Activated CD4-positive, alpha-beta memory T cell treated with anti-CD3 and anti-CD28 coated beads, Interleukin-2, amount 10 ng/mL, durations not matched to agents 7 days and 5 days (primary cell): ENCODE data around the gene OR1I1. TPM values are rescaled to one million over a fixed set of nuclear protein-coding genes. Genes with fewer than 3 reads are reported as not detected.

ENCODE experiments used
- CTCF ChIA-PET: fragments of 350-600 bp; sonication (Branson Sonifier 250); formaldehyde crosslinking; loops from one replicate; lab custom pipeline; 2021; ENCODE audit warnings: antibody characterized with exemption, inconsistent platforms; lab: Charles Lee
- POLR2A ChIA-PET: fragments of 350-600 bp; sonication (Branson Sonifier 250); formaldehyde crosslinking; loops from one replicate; lab custom pipeline; 2021; ENCODE audit warnings: antibody characterized with exemption; lab: Charles Lee
- DNase-seq: peaks from one replicate; pipeline ENCODE4 v3.0.0-alpha.2; 2020
- H3K27ac Mint-ChIP-seq: one replicate; pipeline ENCODE4 v1.8.0; 2021; ENCODE audit warnings: mild to moderate bottlenecking, mixed read lengths
- H3K27me3 Mint-ChIP-seq: one replicate; pipeline ENCODE4 v1.8.0; 2021; ENCODE audit warnings: mixed read lengths
- H3K36me3 Mint-ChIP-seq: one replicate; pipeline ENCODE4 v1.8.0; 2021; ENCODE audit warnings: low read depth, mixed read lengths
- H3K4me1 Mint-ChIP-seq: one replicate; pipeline ENCODE4 v1.8.0; 2021; ENCODE audit warnings: mixed read lengths
- H3K4me3 Mint-ChIP-seq: one replicate; pipeline ENCODE4 v1.8.0; 2021; ENCODE audit warnings: mild to moderate bottlenecking, mixed read lengths
- H3K9me3 Mint-ChIP-seq: one replicate; pipeline ENCODE4 v1.8.0; 2021; ENCODE audit warnings: mixed read lengths
- total RNA-seq, 2 experiments: library from RNA; stranded (reverse); gene quantifications; one replicate each; pipeline ENCODE4 v1.2.3, GENCODE V29; 2021

Gene OR1I1
- total RNA-seq, 2 experiments from 2014 or later, result not detected

- Mint-ChIP-seq H3K27me3 (peaks cover 28% of the 10 kb centered on the region), H3K27ac (no peak overlapping the region), H3K9me3 (peaks cover 14% of the 10 kb centered on the region), H3K4me3 (no peak overlapping the region), H3K36me3 (no peaks in the 10 kb centered on the region), H3K4me1 (peaks cover 9% of the 10 kb centered on the region)
- POLR2A ChIA-PET, result interaction anchor here (0.6 kb wide), 1 partner anchor 623 kb away, joined by 3 read pairs; no protein-coding TSS in a partner anchor
- DNase-seq, result no peak
- CTCF ChIA-PET, result no interaction called here
Measured at GRCh38 chr19:15104003-15104402, 22.0 kb downstream of the OR1I1 start.

GRCh38 chr19:15104411-15104810 is 22.4 kb downstream of the OR1I1 start:
- peaks cover 9% of the 10 kb centered on the region for H3K4me1 Mint-ChIP-seq
- H3K4me3 Mint-ChIP-seq, result no peak overlapping the region
- peaks cover 14% of the 10 kb centered on the region for H3K9me3 Mint-ChIP-seq
- H3K27ac Mint-ChIP-seq, result no peak overlapping the region
- H3K36me3 Mint-ChIP-seq, result no peaks in the 10 kb centered on the region
- DNase-seq, result no peak
- POLR2A ChIA-PET, result no interaction called here
- CTCF ChIA-PET, result no interaction called here
- H3K27me3 Mint-ChIP-seq, result peaks cover 28% of the 10 kb centered on the region

GRCh38 chr19:15105044-15105443 is 23.0 kb downstream of the OR1I1 start:
- POLR2A ChIA-PET, result no interaction called here

GRCh38 chr19:15107061-15108010 is 25.3 kb downstream of the OR1I1 start, which contains the start of gene SYDE1:
TSS of gene SYDE1 (plus strand) at chr19:15107401. CDS start at chr19:15107434, 33 bp downstream.
- no peak for DNase-seq
- Mint-ChIP-seq H3K9me3 (peaks cover 12% of the 10 kb centered on the region), H3K27me3 (peaks cover 28% of the 10 kb centered on the region), H3K4me1 (peaks cover 9% of the 10 kb centered on the region), H3K27ac (no peak within 1 kb of the TSS), H3K4me3 (no peak within 1 kb of the TSS), H3K36me3 (no peaks in the 10 kb centered on the region)
- ChIA-PET POLR2A (interaction anchor here (0.6 kb wide), 1 partner anchor 58 kb away, joined by 3 read pairs; no protein-coding TSS in a partner anchor), CTCF (no interaction called here)

More at GRCh38 chr19:15105044-15105443, 23.0 kb downstream of the OR1I1 start:
- H3K4me3 Mint-ChIP-seq, result no peak overlapping the region
- H3K36me3 Mint-ChIP-seq, result no peaks in the 10 kb centered on the region
- DNase-seq, result no peak
- peaks cover 28% of the 10 kb centered on the region for H3K27me3 Mint-ChIP-seq
- CTCF ChIA-PET, result interaction anchor here (0.5 to 0.7 kb wide), 2 partner anchors 16 to 19 kb away, joined by 3 read pairs; no protein-coding TSS in a partner anchor
- peaks cover 14% of the 10 kb centered on the region for H3K9me3 Mint-ChIP-seq
- peaks cover 9% of the 10 kb centered on the region for H3K4me1 Mint-ChIP-seq
- H3K27ac Mint-ChIP-seq, result no peak overlapping the region

- no peak overlapping the region for H3K27ac Mint-ChIP-seq
- ChIA-PET CTCF (no interaction called here), POLR2A (no interaction called here)
- no peaks in the 10 kb centered on the region for H3K36me3 Mint-ChIP-seq
- H3K4me3 Mint-ChIP-seq, result no peak overlapping the region
- peaks cover 9% of the 10 kb centered on the region for H3K4me1 Mint-ChIP-seq
- DNase-seq, result no peak
- peaks cover 28% of the 10 kb centered on the region for H3K27me3 Mint-ChIP-seq
- H3K9me3 Mint-ChIP-seq, result peaks cover 9% of the 10 kb centered on the region
Measured at GRCh38 chr19:15108145-15108844, 26.3 kb downstream of the OR1I1 start.

- Mint-ChIP-seq H3K36me3 (peaks cover under 1% of the 10 kb centered on the region), H3K27ac (no peak overlapping the region), H3K9me3 (peaks cover 5% of the 10 kb centered on the region), H3K4me3 (no peak overlapping the region), H3K27me3 (peaks cover 27% of the 10 kb centered on the region), H3K4me1 (peaks cover 9% of the 10 kb centered on the region)
- no peak for DNase-seq
- POLR2A ChIA-PET, result no interaction called here
- CTCF ChIA-PET, result no interaction called here
Measured at GRCh38 chr19:15108845-15109767, 27.1 kb downstream of the OR1I1 start.

GRCh38 chr19:15109768-15110417 is 27.9 kb downstream of the OR1I1 start:
- peaks cover 3% of the 10 kb centered on the region for H3K36me3 Mint-ChIP-seq
- H3K27me3 Mint-ChIP-seq, result peaks cover 22% of the 10 kb centered on the region
- POLR2A ChIA-PET, result no interaction called here
- H3K27ac Mint-ChIP-seq, result no peak overlapping the region
- H3K4me1 Mint-ChIP-seq, result peaks cover 9% of the 10 kb centered on the region
- H3K4me3 Mint-ChIP-seq, result no peak overlapping the region
- H3K9me3 Mint-ChIP-seq, result no peaks in the 10 kb centered on the region
- CTCF ChIA-PET, result no interaction called here
- DNase-seq, result no peak

GRCh38 chr19:15110418-15110815 is 28.4 kb downstream of the OR1I1 start:
- ChIA-PET CTCF (no interaction called here), POLR2A (no interaction called here)
- H3K4me3 Mint-ChIP-seq, result no peak overlapping the region
- peaks cover 22% of the 10 kb centered on the region for H3K27me3 Mint-ChIP-seq
- peaks cover 3% of the 10 kb centered on the region for H3K36me3 Mint-ChIP-seq
- peaks cover 9% of the 10 kb centered on the region for H3K4me1 Mint-ChIP-seq
- no peaks in the 10 kb centered on the region for H3K9me3 Mint-ChIP-seq
- no peak overlapping the region for H3K27ac Mint-ChIP-seq
- no peak for DNase-seq

- H3K27me3 Mint-ChIP-seq, result peaks cover 11% of the 10 kb centered on the region
- peaks cover 3% of the 10 kb centered on the region for H3K4me1 Mint-ChIP-seq
- DNase-seq, result no peak
- H3K27ac Mint-ChIP-seq, result no peak overlapping the region
- POLR2A ChIA-PET, result interaction anchor here (0.6 kb wide), 1 partner anchor 12 kb away, joined by 4 read pairs; no protein-coding TSS in a partner anchor
- CTCF ChIA-PET, result interaction anchor here (1.0 to 2.6 kb wide), 2 partner anchors 11 to 20 kb away, joined by 4 to 12 read pairs; no protein-coding TSS in a partner anchor
- H3K9me3 Mint-ChIP-seq, result no peaks in the 10 kb centered on the region
- H3K36me3 Mint-ChIP-seq, result peaks cover 6% of the 10 kb centered on the region
- no peak overlapping the region for H3K4me3 Mint-ChIP-seq
Measured at GRCh38 chr19:15111758-15112157, 29.7 kb downstream of the OR1I1 start.

GRCh38 chr19:15112385-15112784 is 30.4 kb downstream of the OR1I1 start:
- Mint-ChIP-seq H3K9me3 (no peaks in the 10 kb centered on the region), H3K4me3 (no peak overlapping the region), H3K4me1 (no peaks in the 10 kb centered on the region), H3K36me3 (peaks cover 10% of the 10 kb centered on the region), H3K27ac (no peak overlapping the region), H3K27me3 (peaks cover 8% of the 10 kb centered on the region)
- CTCF ChIA-PET, result interaction anchor here (0.9 to 2.6 kb wide), 3 partner anchors 12 to 21 kb away, joined by 3 to 12 read pairs (median 4); no protein-coding TSS in a partner anchor
- POLR2A ChIA-PET, result interaction anchor here (0.6 kb wide), 1 partner anchor 13 kb away, joined by 4 read pairs; no protein-coding TSS in a partner anchor
- no peak for DNase-seq

GRCh38 chr19:15113245-15114152 is 31.5 kb downstream of the OR1I1 start:
- H3K36me3 Mint-ChIP-seq, result peaks cover 20% of the 10 kb centered on the region
- CTCF ChIA-PET, result interaction anchor here (0.9 to 2.6 kb wide), 2 partner anchors 13 to 20 kb away, joined by 3 to 12 read pairs; no protein-coding TSS in a partner anchor
- H3K27me3 Mint-ChIP-seq, result no peaks in the 10 kb centered on the region
- no peak for DNase-seq
- H3K4me3 Mint-ChIP-seq, result no peak overlapping the region
- H3K4me1 Mint-ChIP-seq, result no peaks in the 10 kb centered on the region
- no peaks in the 10 kb centered on the region for H3K9me3 Mint-ChIP-seq
- POLR2A ChIA-PET, result interaction anchor here (1.0 kb wide), 1 partner anchor 10 kb away, joined by 3 read pairs; no protein-coding TSS in a partner anchor
- H3K27ac Mint-ChIP-seq, result no peak overlapping the region
